Epithelial cell of proximal tubule (primary cell): ENCODE data around the gene IL1RL1. TPM values are rescaled to one million over a fixed set of nuclear protein-coding genes. Genes with fewer than 3 reads are reported as not detected.

Experiments used
- DNase-seq: peaks from one replicate; pipeline ENCODE4 v3.0.0-alpha.2; 2011; ENCODE audit warnings: low read depth
- H3K4me3 ChIP-seq: 2 replicates; pipeline ENCODE4 v1.5.1; 2011; ENCODE audit warnings: low read depth, mild to moderate bottlenecking, low read length
- CTCF ChIP-seq: conservative IDR thresholded peaks from 2 replicates; pipeline ENCODE4 v1.5.1; 2012; ENCODE audit warnings: low read depth, mild to moderate bottlenecking, low read length
- total RNA-seq: library from RNA; depleted of rRNA; stranded (reverse); fragments of >200 nt; gene quantifications from 2 replicates; pipeline ENCODE4 v1.2.3, GENCODE V29; 2015

Gene IL1RL1
- total RNA-seq, 1 donor from 2014 or later, result 4.7 TPM

- no peak for DNase-seq
- H3K4me3 ChIP-seq, result no peak overlapping the region
- no peak for TF ChIP-seq CTCF
Observed at GRCh38 chr2:102331311-102331980, 20.1 kb downstream of the IL1RL1 start.

- no peak overlapping the region for H3K4me3 ChIP-seq
- no peak for TF ChIP-seq CTCF
- no peak for DNase-seq
Observed at GRCh38 chr2:102334486-102334885, 23.1 kb downstream of the IL1RL1 start.

- no peak for TF ChIP-seq CTCF
- no peak overlapping the region for H3K4me3 ChIP-seq
Observed at GRCh38 chr2:102335871-102336366, 24.6 kb downstream of the IL1RL1 start.

DNA sequence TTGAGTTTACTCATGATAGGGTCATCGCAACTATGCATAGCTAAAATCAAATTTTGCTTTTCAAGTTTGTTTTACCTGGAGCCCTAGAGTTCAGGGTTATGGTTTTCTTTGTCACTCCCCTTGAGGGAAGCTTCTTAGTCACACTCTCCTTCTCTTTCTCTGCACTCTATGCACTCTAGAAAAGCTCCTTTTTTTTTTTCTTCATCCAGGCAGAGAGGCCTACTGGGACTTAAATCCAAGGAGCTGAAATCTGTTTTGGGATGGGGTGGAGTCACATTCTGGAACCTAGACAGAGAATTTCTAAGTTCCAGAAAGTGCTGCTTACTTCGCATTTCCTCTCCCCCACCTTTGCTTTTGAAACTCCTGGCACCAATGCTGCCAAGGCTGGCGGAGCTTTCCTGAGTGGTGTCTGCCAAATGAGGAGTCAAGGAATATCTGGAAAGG lies 25.2 kb downstream of the IL1RL1 start:
- no peak for TF ChIP-seq CTCF
- H3K4me3 ChIP-seq, result no peak overlapping the region
- peak; percentile 18 for DNase-seq

More at GRCh38 chr2:102335871-102336366, 24.6 kb downstream of the IL1RL1 start:
- no peak for DNase-seq

DNA sequence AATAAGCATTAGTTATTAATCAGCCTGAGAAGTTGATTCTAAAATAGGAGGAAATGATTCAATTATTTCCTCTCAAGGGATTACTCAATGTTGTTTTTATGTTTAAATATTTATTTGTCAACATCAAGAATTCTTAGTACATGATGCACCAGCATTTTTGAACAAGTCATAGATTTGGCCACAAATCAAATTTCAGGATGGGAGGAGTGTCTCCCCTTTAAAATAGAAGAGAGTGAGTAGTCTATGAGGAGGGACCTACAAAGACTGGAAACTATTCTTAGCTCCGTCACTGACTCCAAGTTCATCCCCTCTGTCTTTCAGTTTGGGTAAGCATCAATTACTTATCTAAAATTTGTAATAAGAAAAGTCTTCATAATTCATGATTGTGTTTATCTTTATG lies 25.6 kb downstream of the IL1RL1 start:
- no peak for TF ChIP-seq CTCF
- peak; percentile 20 for DNase-seq
- H3K4me3 ChIP-seq, result no peak overlapping the region

- no peak for TF ChIP-seq CTCF
- no peak for DNase-seq
- no peak overlapping the region for H3K4me3 ChIP-seq
Observed at GRCh38 chr2:102337481-102338386, 26.4 kb downstream of the IL1RL1 start.
